Activated naive CD8-positive, alpha-beta T cell treated with anti-CD3 and anti-CD28 coated beads, Interleukin-2, amount 50 U/mL, for 24 hours (primary cell): ENCODE data around the gene C17orf78.

Experiments
- ATAC-seq: fragments of 150-1000 bp; cut with Tn5 transposase; one replicate; pipeline ENCODE4 v1.10.0; 2021
- DNase-seq: peaks from one replicate; pipeline ENCODE4 v3.0.0; 2021
- H3K27ac Mint-ChIP-seq: one replicate; pipeline ENCODE4 v1.8.0; 2021; ENCODE audit warnings: mild to moderate bottlenecking, mixed read lengths
- H3K27me3 Mint-ChIP-seq: one replicate; pipeline ENCODE4 v1.8.0; 2021; ENCODE audit warnings: mixed read lengths
- H3K36me3 Mint-ChIP-seq: one replicate; pipeline ENCODE4 v1.8.0; 2021; ENCODE audit warnings: low read depth, mixed read lengths
- H3K4me1 Mint-ChIP-seq: one replicate; pipeline ENCODE4 v1.8.0; 2021; ENCODE audit warnings: mixed read lengths
- H3K4me3 Mint-ChIP-seq: one replicate; pipeline ENCODE4 v1.8.0; 2021; ENCODE audit warnings: mild to moderate bottlenecking, moderate library complexity, mixed read lengths
- H3K9me3 Mint-ChIP-seq: one replicate; pipeline ENCODE4 v1.8.0; 2021; ENCODE audit warnings: mixed read lengths

C17orf78 gene

DNA sequence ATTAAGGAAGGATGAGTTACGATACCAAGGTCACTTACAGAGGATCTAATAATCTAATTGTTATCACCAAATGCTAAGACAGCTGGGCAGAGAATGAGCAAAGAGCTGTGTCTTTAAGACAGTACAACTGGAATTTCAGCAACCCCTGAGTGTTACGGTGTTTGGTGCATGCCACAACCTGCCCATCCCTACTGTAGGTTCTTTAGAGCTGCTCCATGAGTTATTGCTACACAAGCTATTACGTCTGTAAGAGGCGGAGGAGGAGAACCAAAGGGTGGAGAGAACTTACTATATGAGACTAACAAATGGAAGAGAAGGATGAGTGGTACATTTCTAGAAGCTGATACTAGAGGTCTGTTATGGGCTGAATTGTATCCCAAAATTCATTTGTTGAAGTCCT, 14.2 kb upstream of the C17orf78 start:
- Mint-ChIP-seq H3K36me3 (peaks cover 9% of the 10 kb centered on the region), H3K9me3 (no peaks in the 10 kb centered on the region), H3K4me1 (peaks cover 23% of the 10 kb centered on the region), H3K27me3 (no peaks in the 10 kb centered on the region), H3K4me3 (no peak overlapping the region), H3K27ac (no peak overlapping the region)
- ATAC-seq (no peak), DNase-seq (no peak)

DNA sequence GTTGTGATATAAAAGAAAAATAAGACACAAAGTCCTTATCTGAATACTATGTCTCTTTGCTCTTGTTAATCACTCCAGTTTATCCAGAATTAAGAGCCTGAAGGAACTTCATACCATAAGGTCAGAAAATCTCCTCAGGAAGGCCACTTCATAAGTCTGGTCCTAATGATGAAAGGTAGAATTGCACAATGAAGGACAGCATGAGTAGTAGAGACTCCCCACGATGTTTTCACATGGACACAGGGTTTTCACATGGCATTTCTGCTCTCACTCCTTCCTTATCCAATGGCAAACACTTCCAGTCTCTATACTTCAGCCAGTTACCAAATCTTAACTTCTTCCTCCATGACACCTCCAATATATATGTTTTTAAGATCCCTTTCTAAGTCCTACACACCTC, 10.2 kb upstream of the C17orf78 start:
- ATAC-seq (no peak), DNase-seq (no peak)
- Mint-ChIP-seq H3K27ac (no peak overlapping the region), H3K27me3 (no peaks in the 10 kb centered on the region), H3K4me3 (no peak overlapping the region), H3K36me3 (no peaks in the 10 kb centered on the region), H3K4me1 (no peaks in the 10 kb centered on the region), H3K9me3 (no peaks in the 10 kb centered on the region)

- ATAC-seq, result no peak
- no peak overlapping the region for H3K27ac Mint-ChIP-seq
- H3K4me3 Mint-ChIP-seq, result no peak overlapping the region
- H3K36me3 Mint-ChIP-seq, result no peaks in the 10 kb centered on the region
- H3K9me3 Mint-ChIP-seq, result no peaks in the 10 kb centered on the region
- no peaks in the 10 kb centered on the region for H3K27me3 Mint-ChIP-seq
- DNase-seq, result no peak
- peaks cover 5% of the 10 kb centered on the region for H3K4me1 Mint-ChIP-seq
Measured at GRCh38 chr17:37368577-37368976, 7.2 kb upstream of the C17orf78 start.

DNA sequence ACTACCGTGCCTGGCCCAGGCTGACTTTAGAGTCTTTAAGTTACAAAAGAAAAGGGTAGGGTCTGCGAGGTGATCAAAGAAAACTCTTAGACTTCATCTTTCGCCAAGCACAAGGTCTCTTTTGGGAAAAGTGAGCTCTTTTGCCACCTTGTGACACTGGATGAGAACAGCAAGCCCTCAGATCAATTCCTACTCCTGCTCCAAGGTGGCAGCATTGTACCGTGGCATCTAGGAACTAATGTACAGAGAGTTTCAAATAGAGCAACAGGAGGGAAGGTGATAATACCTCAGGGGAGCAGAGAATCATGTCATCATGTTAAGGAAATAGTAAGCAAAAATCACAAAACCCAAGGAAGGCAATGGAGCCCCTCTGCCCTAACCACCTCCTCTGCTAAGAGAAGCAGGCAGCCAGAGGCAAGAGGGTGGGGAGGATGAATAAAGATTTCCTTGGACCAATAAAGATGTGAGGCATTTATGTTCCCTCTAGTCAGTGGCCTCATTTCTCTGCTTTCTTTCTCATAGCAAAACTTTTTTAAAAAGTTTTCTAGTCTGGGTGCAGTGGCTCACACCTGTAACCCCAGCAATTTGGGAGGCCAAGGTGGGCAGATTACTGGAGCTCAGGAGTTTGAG, 2.1 kb upstream of the C17orf78 start:
- Mint-ChIP-seq H3K27ac (no peak overlapping the region), H3K27me3 (no peaks in the 10 kb centered on the region), H3K36me3 (no peaks in the 10 kb centered on the region), H3K9me3 (no peaks in the 10 kb centered on the region), H3K4me3 (no peak overlapping the region), H3K4me1 (peaks cover 5% of the 10 kb centered on the region)
- DNase-seq (peak; percentile 60), ATAC-seq (peak; percentile 94)

DNA sequence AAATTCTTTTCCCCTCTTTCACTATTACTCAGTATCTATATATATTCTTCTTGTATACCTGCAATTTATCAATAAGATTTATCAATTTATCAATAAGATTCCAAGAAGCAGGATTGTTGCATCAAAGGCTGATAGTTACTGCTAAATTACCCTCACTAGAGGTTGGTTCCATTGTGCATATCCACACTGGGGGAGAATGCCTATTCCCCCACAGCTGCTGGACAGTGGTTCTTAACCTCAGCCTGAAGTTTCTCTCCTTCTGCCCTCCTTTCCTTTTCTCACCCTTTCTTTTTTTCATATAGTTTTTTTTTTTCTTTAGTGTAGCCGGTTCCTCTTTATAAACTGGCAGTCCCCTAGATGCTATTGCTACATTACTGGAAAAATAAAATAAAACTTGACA, 6.3 kb downstream of the C17orf78 start:
- Mint-ChIP-seq H3K4me1 (no peaks in the 10 kb centered on the region), H3K9me3 (no peaks in the 10 kb centered on the region), H3K36me3 (no peaks in the 10 kb centered on the region), H3K27ac (no peak overlapping the region), H3K4me3 (no peak overlapping the region), H3K27me3 (no peaks in the 10 kb centered on the region)
- DNase-seq, result no peak
- ATAC-seq, result no peak

DNA sequence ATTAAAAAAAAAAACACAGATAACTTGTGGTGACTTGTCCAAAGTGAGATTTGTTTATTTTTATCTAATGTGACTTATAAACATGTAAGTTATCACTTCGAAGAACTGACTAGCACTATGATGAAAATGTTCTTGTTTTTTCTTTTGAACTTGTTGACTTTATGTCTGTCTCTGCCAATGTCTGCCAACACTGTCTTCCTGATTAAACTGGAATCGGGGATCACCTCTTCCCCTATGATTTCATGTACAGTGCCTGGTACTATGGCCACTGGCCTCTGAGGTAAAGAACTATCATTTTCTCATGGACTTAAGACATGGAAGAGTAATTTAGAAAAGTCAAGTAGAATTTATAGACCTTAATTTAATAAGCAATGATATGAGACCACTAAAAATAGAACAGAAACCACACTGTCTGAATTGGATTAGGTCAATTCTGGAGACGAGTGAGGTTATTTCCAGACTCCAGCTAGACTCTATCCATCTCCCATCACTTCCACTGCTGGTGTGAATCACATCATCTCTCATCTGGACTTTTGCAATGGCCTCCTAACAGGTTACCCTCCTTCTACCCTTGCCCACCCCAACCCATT, 8.9 kb downstream of the C17orf78 start:
- Mint-ChIP-seq H3K36me3 (no peaks in the 10 kb centered on the region), H3K4me1 (no peaks in the 10 kb centered on the region), H3K27ac (no peak overlapping the region), H3K27me3 (no peaks in the 10 kb centered on the region), H3K9me3 (no peaks in the 10 kb centered on the region), H3K4me3 (no peak overlapping the region)
- ATAC-seq, result no peak
- no peak for DNase-seq

DNA sequence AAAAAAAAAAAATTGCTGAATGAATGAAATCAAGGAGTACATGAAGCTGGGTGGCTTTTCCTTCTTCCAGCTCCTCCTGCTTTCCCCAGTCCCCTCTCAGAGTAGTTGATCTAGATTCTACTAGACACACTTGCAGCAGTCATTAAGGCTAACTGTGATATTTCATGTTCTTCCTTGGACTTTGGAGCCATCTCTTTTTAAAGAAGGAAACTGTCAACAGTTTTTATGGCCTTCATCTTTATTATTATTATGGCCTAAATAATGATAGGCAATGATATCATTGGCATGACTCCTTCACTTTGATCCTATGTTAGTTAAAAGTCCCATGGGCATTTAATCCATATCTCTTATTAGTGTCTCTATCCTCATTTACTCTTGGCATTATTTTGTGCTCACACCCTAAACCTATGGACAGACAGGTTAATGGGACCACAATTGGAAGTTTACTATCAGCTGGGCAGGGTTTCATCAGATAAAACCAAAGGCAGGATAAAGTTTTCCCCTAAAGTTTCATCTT, 9.7 kb downstream of the C17orf78 start:
- Mint-ChIP-seq H3K4me3 (no peak overlapping the region), H3K4me1 (no peaks in the 10 kb centered on the region), H3K27ac (no peak overlapping the region), H3K9me3 (no peaks in the 10 kb centered on the region), H3K36me3 (no peaks in the 10 kb centered on the region), H3K27me3 (no peaks in the 10 kb centered on the region)
- ATAC-seq (no peak), DNase-seq (no peak)

- no peak overlapping the region for H3K27ac Mint-ChIP-seq
- no peak for ATAC-seq
- DNase-seq, result no peak
- no peaks in the 10 kb centered on the region for H3K36me3 Mint-ChIP-seq
- peaks cover 4% of the 10 kb centered on the region for H3K4me1 Mint-ChIP-seq
- no peak overlapping the region for H3K4me3 Mint-ChIP-seq
- no peaks in the 10 kb centered on the region for H3K9me3 Mint-ChIP-seq
- no peaks in the 10 kb centered on the region for H3K27me3 Mint-ChIP-seq
Measured at GRCh38 chr17:37386462-37386861, 10.7 kb downstream of the C17orf78 start.

- no peaks in the 10 kb centered on the region for H3K27me3 Mint-ChIP-seq
- H3K9me3 Mint-ChIP-seq, result no peaks in the 10 kb centered on the region
- ATAC-seq, result no peak
- H3K4me1 Mint-ChIP-seq, result peaks cover 21% of the 10 kb centered on the region
- no peak for DNase-seq
- H3K4me3 Mint-ChIP-seq, result no peak overlapping the region
- no peak overlapping the region for H3K27ac Mint-ChIP-seq
- H3K36me3 Mint-ChIP-seq, result no peaks in the 10 kb centered on the region
Measured at GRCh38 chr17:37388266-37388665, 12.5 kb downstream of the C17orf78 start.

- Mint-ChIP-seq H3K27me3 (no peaks in the 10 kb centered on the region), H3K36me3 (no peaks in the 10 kb centered on the region), H3K4me3 (no peak overlapping the region), H3K27ac (no peak overlapping the region), H3K4me1 (peaks cover 23% of the 10 kb centered on the region), H3K9me3 (no peaks in the 10 kb centered on the region)
- no peak for DNase-seq
- no peak for ATAC-seq
Measured at GRCh38 chr17:37389160-37389559, 13.4 kb downstream of the C17orf78 start.

GRCh38 chr17:37391146-37391545, 15.4 kb downstream of the C17orf78 start:
- no peaks in the 10 kb centered on the region for H3K27me3 Mint-ChIP-seq
- no peaks in the 10 kb centered on the region for H3K36me3 Mint-ChIP-seq
- H3K4me3 Mint-ChIP-seq, result no peak overlapping the region
- H3K9me3 Mint-ChIP-seq, result no peaks in the 10 kb centered on the region
- no peak overlapping the region for H3K27ac Mint-ChIP-seq
- no peak for ATAC-seq
- DNase-seq, result no peak
- H3K4me1 Mint-ChIP-seq, result peaks cover 23% of the 10 kb centered on the region

- peaks cover 23% of the 10 kb centered on the region for H3K4me1 Mint-ChIP-seq
- H3K27me3 Mint-ChIP-seq, result no peaks in the 10 kb centered on the region
- DNase-seq (no peak), ATAC-seq (peak; percentile 71)
- no peaks in the 10 kb centered on the region for H3K9me3 Mint-ChIP-seq
- no peak overlapping the region for H3K4me3 Mint-ChIP-seq
- H3K36me3 Mint-ChIP-seq, result no peaks in the 10 kb centered on the region
- peak overlapping the region; percentile 37 for H3K27ac Mint-ChIP-seq
Measured at GRCh38 chr17:37392024-37392590, 16.3 kb downstream of the C17orf78 start.

DNA sequence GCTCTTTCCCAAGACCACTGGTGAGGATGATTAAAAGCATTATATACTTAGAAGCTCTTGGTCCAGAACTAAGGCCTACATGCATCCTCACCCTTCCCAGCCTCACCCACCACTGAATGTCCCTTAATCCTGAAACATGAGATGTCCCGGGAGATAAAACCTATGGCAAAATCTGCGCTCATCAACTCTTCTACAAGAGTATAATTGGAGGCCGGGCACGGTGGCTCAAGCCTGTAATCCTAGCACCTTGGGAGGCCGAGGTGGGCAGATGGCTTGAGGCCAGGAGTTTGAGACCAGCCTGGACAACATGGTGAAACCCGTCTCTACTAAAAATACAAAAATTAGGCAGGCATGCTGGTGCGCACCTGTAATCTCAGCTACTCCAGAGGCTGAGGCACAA, 17.6 kb downstream of the C17orf78 start:
- no peak for DNase-seq
- no peaks in the 10 kb centered on the region for H3K36me3 Mint-ChIP-seq
- H3K4me1 Mint-ChIP-seq, result peaks cover 26% of the 10 kb centered on the region
- ATAC-seq, result no peak
- H3K9me3 Mint-ChIP-seq, result no peaks in the 10 kb centered on the region
- no peaks in the 10 kb centered on the region for H3K27me3 Mint-ChIP-seq
- no peak overlapping the region for H3K27ac Mint-ChIP-seq
- H3K4me3 Mint-ChIP-seq, result no peak overlapping the region

- DNase-seq, result no peak
Measured at GRCh38 chr17:37399265-37399803, 23.5 kb downstream of the C17orf78 start.

DNA sequence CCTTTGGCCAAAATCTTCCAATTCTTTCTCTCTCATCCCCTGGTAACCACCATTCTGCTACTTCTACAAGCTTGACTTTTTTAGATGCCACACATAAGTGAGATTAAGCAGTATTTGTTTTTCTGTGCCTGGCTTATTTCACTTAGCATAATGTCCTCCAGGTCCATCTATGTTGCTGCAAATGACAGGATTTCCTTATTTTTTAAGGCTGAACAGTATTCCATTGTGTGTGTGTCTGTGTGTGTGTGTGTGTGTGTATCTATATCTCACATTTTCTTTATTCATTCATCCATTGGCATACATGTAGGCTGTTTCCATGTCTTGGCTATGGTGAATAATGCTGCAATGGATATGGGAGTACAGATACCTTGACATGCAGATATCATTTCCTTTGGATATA, 24.7 kb downstream of the C17orf78 start:
- peaks cover 33% of the 10 kb centered on the region for H3K4me1 Mint-ChIP-seq
- H3K27ac Mint-ChIP-seq, result no peak overlapping the region
- H3K27me3 Mint-ChIP-seq, result no peaks in the 10 kb centered on the region
- peaks cover 14% of the 10 kb centered on the region for H3K36me3 Mint-ChIP-seq
- no peaks in the 10 kb centered on the region for H3K9me3 Mint-ChIP-seq
- no peak overlapping the region for H3K4me3 Mint-ChIP-seq
- ATAC-seq, result no peak
- DNase-seq, result no peak

More at GRCh38 chr17:37399265-37399803, 23.5 kb downstream of the C17orf78 start:
- Mint-ChIP-seq H3K36me3 (peaks cover 5% of the 10 kb centered on the region), H3K4me3 (no peak overlapping the region), H3K27ac (no peak overlapping the region), H3K27me3 (no peaks in the 10 kb centered on the region), H3K9me3 (no peaks in the 10 kb centered on the region), H3K4me1 (peaks cover 22% of the 10 kb centered on the region)
- ATAC-seq, result no peak
